ENCODE results near the gene RAET1G. TPM values are rescaled to one million over a fixed set of nuclear protein-coding genes. Genes with fewer than 3 reads are reported as not detected.

RAET1G gene
- total RNA-seq, 4 donors from 2014 or later, result 0.29 to 0.32 TPM; not detected in 2

DNA sequence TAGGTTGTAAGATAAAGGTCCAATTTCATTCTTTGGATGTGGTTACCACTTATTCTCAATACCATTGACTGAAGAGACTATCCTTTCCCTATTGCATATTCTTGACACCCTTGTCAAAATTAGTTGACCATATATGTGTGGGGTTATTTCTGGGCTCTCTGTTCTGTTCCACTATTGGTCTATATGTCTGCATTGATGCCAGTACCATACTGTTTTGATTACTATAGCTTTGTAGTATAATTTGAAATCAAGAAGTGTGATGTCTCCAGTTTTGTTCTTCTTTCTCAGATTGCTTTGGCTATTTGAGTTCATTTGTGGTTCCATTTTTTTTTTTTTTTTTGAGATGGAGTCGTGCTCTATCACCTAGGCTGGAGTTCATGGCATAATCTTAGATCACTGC is 50.7 kb downstream of the RAET1G start:
- peaks cover 0 to under 1% (median 0%) of the 10 kb centered on the region in 4 donors for H3K27me3 ChIP-seq
- WGBS, result 94% methylated on average over 1 of the region's 1 CpG
- intact Hi-C loops (cut with DNase I), result no loop called here
- no peaks in the 10 kb centered on the region for H3K36me3 ChIP-seq
- TF ChIP-seq POLR2AphosphoS5 (IDR thresholded peaks at IDR 0.05) (no peak), EP300 (IDR thresholded peaks at IDR 0.05) (no peak), POLR2A (IDR thresholded peaks at IDR 0.05; ENCODE audit: low read depth) (no peak)
- TF ChIP-seq, protein P1, sequence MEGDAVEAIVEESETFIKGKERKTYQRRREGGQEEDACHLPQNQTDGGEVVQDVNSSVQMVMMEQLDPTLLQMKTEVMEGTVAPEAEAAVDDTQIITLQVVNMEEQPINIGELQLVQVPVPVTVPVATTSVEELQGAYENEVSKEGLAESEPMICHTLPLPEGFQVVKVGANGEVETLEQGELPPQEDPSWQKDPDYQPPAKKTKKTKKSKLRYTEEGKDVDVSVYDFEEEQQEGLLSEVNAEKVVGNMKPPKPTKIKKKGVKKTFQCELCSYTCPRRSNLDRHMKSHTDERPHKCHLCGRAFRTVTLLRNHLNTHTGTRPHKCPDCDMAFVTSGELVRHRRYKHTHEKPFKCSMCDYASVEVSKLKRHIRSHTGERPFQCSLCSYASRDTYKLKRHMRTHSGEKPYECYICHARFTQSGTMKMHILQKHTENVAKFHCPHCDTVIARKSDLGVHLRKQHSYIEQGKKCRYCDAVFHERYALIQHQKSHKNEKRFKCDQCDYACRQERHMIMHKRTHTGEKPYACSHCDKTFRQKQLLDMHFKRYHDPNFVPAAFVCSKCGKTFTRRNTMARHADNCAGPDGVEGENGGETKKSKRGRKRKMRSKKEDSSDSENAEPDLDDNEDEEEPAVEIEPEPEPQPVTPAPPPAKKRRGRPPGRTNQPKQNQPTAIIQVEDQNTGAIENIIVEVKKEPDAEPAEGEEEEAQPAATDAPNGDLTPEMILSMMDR (IDR thresholded peaks at IDR 0.05), result no peak
- no peaks in the 10 kb centered on the region for H3K4me1 ChIP-seq
- H3K27ac ChIP-seq (replicated peaks in 1 of 4), result no peak overlapping the region
- DNase-seq (ENCODE audit: extremely low spot score), result no peak
- H3K4me3 ChIP-seq, result no peak overlapping the region
- no peaks in the 10 kb centered on the region for H3K9me3 ChIP-seq

DNA sequence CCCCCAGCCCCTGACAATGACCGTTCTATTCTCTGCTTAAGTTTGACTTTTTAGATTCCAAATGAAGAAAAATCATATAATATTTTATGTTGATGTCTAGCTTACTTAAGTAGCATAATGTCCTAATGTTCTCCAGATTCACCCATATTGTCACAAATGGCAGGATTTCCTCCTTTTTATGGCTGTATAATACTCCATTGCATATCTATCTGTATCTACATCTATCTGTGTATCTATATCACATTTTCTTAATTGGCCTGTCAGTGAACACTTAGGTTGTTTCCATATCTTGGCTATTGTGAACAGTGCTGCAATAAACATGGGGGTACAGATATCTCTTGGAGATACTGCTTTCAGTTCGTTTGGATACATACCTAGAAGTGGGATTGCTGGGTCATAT is 51.7 kb downstream of the RAET1G start:
- no peaks in the 10 kb centered on the region for H3K36me3 ChIP-seq
- TF ChIP-seq POLR2A (IDR thresholded peaks at IDR 0.05; ENCODE audit: low read depth) (no peak), POLR2AphosphoS5 (IDR thresholded peaks at IDR 0.05) (no peak), EP300 (IDR thresholded peaks at IDR 0.05) (no peak)
- TF ChIP-seq, protein P1 (IDR thresholded peaks at IDR 0.05), result no peak
- H3K4me1 ChIP-seq, result no peaks in the 10 kb centered on the region
- H3K27ac ChIP-seq (replicated peaks in 1 of 4), result no peak overlapping the region
- no peak overlapping the region for H3K4me3 ChIP-seq
- intact Hi-C loops (cut with DNase I), result no loop called here
- WGBS, result 78% methylated on average over 2 of the region's 2 CpGs
- DNase-seq (ENCODE audit: extremely low spot score), result no peak
- H3K9me3 ChIP-seq, result no peaks in the 10 kb centered on the region
- H3K27me3 ChIP-seq, result no peaks in the 10 kb centered on the region

DNA sequence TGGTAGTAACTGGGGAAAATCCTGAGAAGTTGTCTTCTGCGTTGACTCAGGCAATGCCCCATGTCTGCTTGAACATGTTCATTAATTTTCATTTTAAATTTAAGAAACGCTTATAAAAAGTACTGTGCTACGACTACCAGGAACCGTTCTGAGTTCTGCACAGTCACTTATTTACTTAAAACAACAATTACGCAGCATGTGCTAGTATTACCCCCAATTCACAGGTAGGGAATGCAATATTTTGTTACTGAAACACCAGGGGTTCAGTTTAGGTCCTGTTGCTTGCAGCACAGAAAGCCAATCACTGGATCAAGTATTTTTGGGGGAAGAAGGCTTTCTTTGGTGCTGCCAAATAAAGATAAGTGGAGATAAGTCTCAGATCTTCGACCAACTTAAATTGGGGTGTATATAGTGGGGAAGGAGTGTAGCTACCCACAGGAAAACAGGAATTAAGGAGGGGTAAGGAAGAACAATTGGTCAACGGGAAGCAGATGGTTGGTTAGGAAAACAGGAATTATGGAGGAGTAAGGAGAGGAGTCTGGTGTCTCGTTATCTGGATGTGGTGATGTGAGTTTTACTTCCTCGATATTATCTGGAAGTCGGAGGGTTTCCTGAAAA is 53.5 kb downstream of the RAET1G start:
- no peak for DNase-seq (ENCODE audit: extremely low spot score)
- no peaks in the 10 kb centered on the region for H3K36me3 ChIP-seq
- 78% methylated on average over 10 of the region's 10 CpGs for WGBS
- no peak overlapping the region for H3K27ac ChIP-seq (replicated peaks in 1 of 4)
- H3K9me3 ChIP-seq, result no peaks in the 10 kb centered on the region
- peaks cover 5 to 8% (median 7%) of the 10 kb centered on the region in 4 donors for H3K4me1 ChIP-seq
- no peaks in the 10 kb centered on the region for H3K27me3 ChIP-seq
- TF ChIP-seq POLR2AphosphoS5 (IDR thresholded peaks at IDR 0.05) (no peak), POLR2A (IDR thresholded peaks at IDR 0.05; ENCODE audit: low read depth) (no peak), EP300 (IDR thresholded peaks at IDR 0.05) (no peak)
- TF ChIP-seq, protein P1 (IDR thresholded peaks at IDR 0.05), result no peak
- no peak overlapping the region for H3K4me3 ChIP-seq
- intact Hi-C loops (cut with DNase I), result no loop called here

DNA sequence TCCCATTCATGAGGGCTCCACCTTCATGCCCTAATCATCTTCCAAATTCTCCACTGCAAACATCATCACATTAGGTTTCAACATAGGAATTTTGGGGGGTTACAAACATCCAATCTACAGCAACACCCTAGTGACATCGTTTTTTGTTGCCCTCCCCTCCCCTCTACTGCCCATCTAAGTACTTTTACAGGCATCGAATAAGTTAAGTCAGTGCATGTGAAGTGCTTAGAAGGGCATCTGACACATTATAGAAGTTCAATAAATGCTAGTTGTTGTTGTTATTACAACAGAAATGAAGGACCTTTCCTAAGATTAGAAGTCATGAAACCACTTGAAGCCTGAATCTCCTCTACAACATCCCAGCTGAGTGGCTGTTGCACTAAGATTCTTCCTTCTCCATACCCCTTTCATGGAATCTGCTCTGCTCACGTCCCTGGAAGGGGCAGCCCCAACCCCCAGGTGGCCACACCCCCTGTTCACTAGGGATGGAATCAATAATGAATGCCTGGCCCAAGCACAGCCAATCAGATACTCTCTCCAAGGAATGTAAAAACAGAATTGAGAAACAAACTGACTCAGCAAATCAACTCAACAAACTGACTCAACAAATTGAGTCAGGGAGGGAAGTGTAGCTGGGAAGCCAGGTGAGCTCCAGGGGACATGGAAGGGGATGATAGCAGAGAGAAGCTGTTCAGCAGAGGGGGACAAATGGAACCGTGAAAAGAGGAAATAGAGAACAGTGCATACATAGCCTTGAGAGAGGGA is 54.9 kb downstream of the RAET1G start:
- no peaks in the 10 kb centered on the region for H3K36me3 ChIP-seq
- TF ChIP-seq POLR2AphosphoS5 (IDR thresholded peaks at IDR 0.05) (no peak), EP300 (IDR thresholded peaks at IDR 0.05) (no peak), POLR2A (IDR thresholded peaks at IDR 0.05; ENCODE audit: low read depth) (no peak)
- TF ChIP-seq, protein P1 (IDR thresholded peaks at IDR 0.05), result no peak
- H3K4me1 ChIP-seq, result peaks cover 7 to 10% (median 9%) of the 10 kb centered on the region in 4 donors
- H3K27ac ChIP-seq (replicated peaks in 1 of 4), result no peak overlapping the region
- H3K9me3 ChIP-seq, result no peaks in the 10 kb centered on the region
- H3K4me3 ChIP-seq, result no peak overlapping the region
- no peak for DNase-seq (ENCODE audit: extremely low spot score)
- no peaks in the 10 kb centered on the region for H3K27me3 ChIP-seq
- intact Hi-C loops (cut with DNase I), result no loop called here
- WGBS, result 77% methylated on average over 4 of the region's 4 CpGs

Other genes with a start within 250 kb of the RAET1G start
- gene LATS1, start 205.0 kb downstream of the RAET1G start, total RNA-seq, result 10 to 100 TPM; 27.0 to 33.6 (median 30.1) TPM
- gene NUP43, start 176.6 kb downstream of the RAET1G start, total RNA-seq, result 10 to 100 TPM in 3 of 4 donors, 1 to 10 TPM in 1; 9.2 to 15.4 (median 11.5) TPM
- 100 to 1,000 TPM in 3 of 4 donors, 10 to 100 TPM in 1; 93.9 to 111 (median 107) TPM for gene PCMT1, start 173.4 kb downstream of the RAET1G start, total RNA-seq
- gene LRP11, start 58.8 kb downstream of the RAET1G start, total RNA-seq, result 10 to 100 TPM; 15.0 to 29.1 (median 24.0) TPM
- gene RAET1E, start 25.0 kb downstream of the RAET1G start, total RNA-seq, result under 1 TPM in 1 of 4 donors, not detected in 3; 0.29 TPM
- gene ULBP2, start 18.9 kb upstream of the RAET1G start, total RNA-seq, result under 1 TPM in 1 of 4 donors, not detected in 3; 0.39 TPM
- gene ULBP1, start 40.8 kb upstream of the RAET1G start, total RNA-seq, result under 1 TPM in 1 of 4 donors, not detected in 3; 0.17 TPM
- gene RAET1L, start 102.4 kb upstream of the RAET1G start, total RNA-seq, result not detected
- under 1 TPM in 3 of 4 donors, not detected in 1; 0.50 to 0.86 (median 0.65) TPM for gene ULBP3, start 146.0 kb upstream of the RAET1G start, total RNA-seq
- gene PPP1R14C, start 219.9 kb upstream of the RAET1G start, total RNA-seq, result under 1 TPM in 2 of 4 donors, not detected in 2; 0.26 to 0.40 TPM